ENCODE measurements around the gene ZBTB21. TPM values are rescaled to one million over a fixed set of nuclear protein-coding genes. Genes with fewer than 3 reads are reported as not detected.

Gene ZBTB21
- total and polyA plus RNA-seq, 2 of the 4 experiments (the other 2 are of a cell fraction): 6.8 to 12.0 TPM

DNA sequence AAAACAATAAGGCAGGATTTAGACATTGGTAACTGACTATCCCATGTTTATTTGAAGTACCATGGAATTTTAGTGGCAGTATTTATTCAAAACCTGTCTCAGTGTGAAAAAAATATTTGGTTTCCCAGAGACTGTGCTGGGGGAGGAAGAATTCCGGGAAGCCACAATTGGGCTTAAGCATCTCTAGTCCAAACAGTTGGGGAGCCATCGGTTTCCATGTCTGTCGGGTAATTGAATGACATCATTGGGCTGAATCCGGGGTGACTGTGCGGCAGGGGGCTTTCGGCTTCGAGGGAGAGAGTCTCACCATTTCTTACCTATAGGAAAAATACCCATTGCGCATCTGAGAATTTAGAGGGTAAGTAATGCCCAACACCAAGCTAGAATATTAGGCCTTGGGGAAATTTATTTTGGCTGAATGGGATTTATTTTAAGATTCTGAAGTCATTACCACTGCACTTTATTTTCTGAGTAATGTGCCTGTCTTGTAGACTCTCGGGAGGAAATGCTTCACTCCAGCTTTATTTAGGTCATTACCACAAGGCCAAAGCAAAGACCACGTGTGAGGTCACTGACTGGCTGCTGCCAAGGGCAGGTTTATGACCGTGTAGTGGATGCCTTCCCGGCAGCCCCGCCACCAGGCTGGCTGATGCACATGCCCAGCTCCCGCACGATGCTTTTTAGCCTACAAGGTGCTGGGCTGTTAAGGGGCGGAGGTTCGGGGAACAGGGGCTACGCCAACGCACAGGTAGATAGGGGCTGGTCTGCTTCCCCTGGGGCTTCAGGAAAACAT lies 37.9 kb upstream of the ZBTB21 start (continued):
- TF ChIP-seq SMC3 (IDR thresholded peaks at IDR 0.05; ENCODE audit: low read depth, low read length) (peak; percentile 18; the same call in 1 of the 2 replicates), CHD1 (IDR thresholded peaks at IDR 0.05; ENCODE audit: low read depth, low read length) (no peak), CEBPB (IDR thresholded peaks at IDR 0.05; ENCODE audit: low read depth, low read length) (0 out of 2 replicates have a peak, but pooled peaks have one; percentile 0)

DNA sequence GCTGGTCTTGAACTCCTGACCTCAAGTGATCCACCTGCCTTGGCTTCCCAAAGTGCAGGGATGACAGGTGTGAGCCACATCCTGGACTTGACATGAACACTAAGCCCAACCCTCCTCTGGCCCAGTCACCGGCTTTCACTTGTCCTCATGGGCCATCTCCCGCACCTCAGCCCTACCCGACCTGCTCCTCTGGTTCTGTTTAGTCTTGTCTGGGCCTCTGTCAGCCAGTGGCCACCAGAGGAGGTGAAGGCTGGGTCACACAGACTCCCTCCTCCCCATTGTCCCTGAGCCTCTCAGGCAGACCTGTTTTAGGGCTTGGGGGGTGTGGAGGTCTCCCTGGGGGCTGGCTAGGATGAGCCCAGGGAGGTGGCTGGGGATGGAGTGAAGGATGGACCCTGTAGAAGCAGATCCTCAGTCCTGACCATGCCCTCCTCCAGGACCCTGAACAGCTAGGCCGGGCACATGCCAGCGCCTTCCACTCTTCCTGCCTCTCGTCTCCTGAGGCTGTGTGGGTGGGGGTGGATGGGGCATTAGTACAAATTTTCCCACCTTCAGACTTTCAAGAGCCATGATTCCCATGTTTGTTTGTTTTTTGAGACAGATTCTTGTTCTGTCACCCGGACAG lies 34.8 kb upstream of the ZBTB21 start:
- CTCF ChIA-PET: interaction anchor here (0.6 kb wide), 1 partner anchor 73 kb away, joined by 3 read pairs; no protein-coding TSS in a partner anchor
- TF ChIP-seq, protein P1, sequence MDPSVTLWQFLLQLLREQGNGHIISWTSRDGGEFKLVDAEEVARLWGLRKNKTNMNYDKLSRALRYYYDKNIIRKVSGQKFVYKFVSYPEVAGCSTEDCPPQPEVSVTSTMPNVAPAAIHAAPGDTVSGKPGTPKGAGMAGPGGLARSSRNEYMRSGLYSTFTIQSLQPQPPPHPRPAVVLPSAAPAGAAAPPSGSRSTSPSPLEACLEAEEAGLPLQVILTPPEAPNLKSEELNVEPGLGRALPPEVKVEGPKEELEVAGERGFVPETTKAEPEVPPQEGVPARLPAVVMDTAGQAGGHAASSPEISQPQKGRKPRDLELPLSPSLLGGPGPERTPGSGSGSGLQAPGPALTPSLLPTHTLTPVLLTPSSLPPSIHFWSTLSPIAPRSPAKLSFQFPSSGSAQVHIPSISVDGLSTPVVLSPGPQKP (IDR thresholded peaks at IDR 0.05; ENCODE audit: borderline replicate concordance, low read depth, low read length): no peak
- no peak for TF ChIP-seq RCOR1 (IDR thresholded peaks at IDR 0.05; ENCODE audit: insufficient replicate concordance, low read length)
- no peak for TF ChIP-seq FOS (IDR thresholded peaks at IDR 0.05; ENCODE audit: low read depth, low read length)
- TF ChIP-seq MAFK (IDR thresholded peaks at IDR 0.05; ENCODE audit: low read depth, low read length): no peak
- no peak for TF ChIP-seq MAZ (IDR thresholded peaks at IDR 0.05; ENCODE audit: borderline replicate concordance, low read depth, low read length)
- no peak for TF ChIP-seq CHD1 (IDR thresholded peaks at IDR 0.05; ENCODE audit: low read depth, low read length)
- TF ChIP-seq, protein P2, sequence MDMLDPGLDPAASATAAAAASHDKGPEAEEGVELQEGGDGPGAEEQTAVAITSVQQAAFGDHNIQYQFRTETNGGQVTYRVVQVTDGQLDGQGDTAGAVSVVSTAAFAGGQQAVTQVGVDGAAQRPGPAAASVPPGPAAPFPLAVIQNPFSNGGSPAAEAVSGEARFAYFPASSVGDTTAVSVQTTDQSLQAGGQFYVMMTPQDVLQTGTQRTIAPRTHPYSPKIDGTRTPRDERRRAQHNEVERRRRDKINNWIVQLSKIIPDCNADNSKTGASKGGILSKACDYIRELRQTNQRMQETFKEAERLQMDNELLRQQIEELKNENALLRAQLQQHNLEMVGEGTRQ (IDR thresholded peaks at IDR 0.05; ENCODE audit: low read depth, low read length): no peak
- no peak for TF ChIP-seq POLR2A (IDR thresholded peaks at IDR 0.05; ENCODE audit: low read depth, low read length)
- no peak for TF ChIP-seq RAD21 (IDR thresholded peaks at IDR 0.05; ENCODE audit: low read length)
- POLR2A ChIA-PET (ENCODE audit: unreplicated experiment): interaction anchor here (0.6 kb wide), 1 partner anchor 88 kb away, joined by 13 read pairs; no protein-coding TSS in a partner anchor

More for the DNA sequence above, 34.8 kb upstream of the ZBTB21 start:
- no peak overlapping the region for H2AFZ ChIP-seq (replicated peaks; ENCODE audit: low read length, poor library complexity)
- no peak overlapping the region for H4K8ac ChIP-seq (ENCODE audit: low read depth in 2 of 2, low read length in 2 of 2)
- H4K91ac ChIP-seq (ENCODE audit: insufficient read depth, low read depth, low read length): peak overlapping the region; percentile 67
- no peak overlapping the region for H3K27ac ChIP-seq (ENCODE audit: insufficient read depth, low read length)
- intact Hi-C loops (cut with micrococcal nuclease): loop anchor here (5.0 kb wide), 1 partner anchor 33 kb away; the partner anchor contains the start of gene ZBTB21
- peak overlapping the region; percentile 72; the same call in 2 of the 3 replicates for H2BK15ac ChIP-seq (ENCODE audit: low read depth, low read length)
- H3K56ac ChIP-seq (ENCODE audit: extremely low read depth, insufficient read depth, low read length): no peak overlapping the region
- peak overlapping the region; percentile 76 for H3K4ac ChIP-seq (ENCODE audit: low read depth, low read length)
- no peak overlapping the region for H3K9ac ChIP-seq (ENCODE audit: low read depth, low read length)
- no peak for ATAC-seq (ENCODE audit: low read depth)
- 0 out of 2 replicates have a peak overlapping the region, but pooled peaks have one; percentile 42 for H3K14ac ChIP-seq (replicated peaks; ENCODE audit: low read depth, low read length)
- no peaks in the 10 kb centered on the region for H3K36me3 ChIP-seq (ENCODE audit: control insufficient read depth, insufficient read depth, low read length)
- dilution Hi-C loops (cut with HindIII; ENCODE audit: low sequenced_read_pairs, unreplicated experiment): no loop called here
- no peak overlapping the region for H3K23ac ChIP-seq (ENCODE audit: low read depth, low read length)
- H4K20me1 ChIP-seq (ENCODE audit: insufficient read depth, low read length): peaks cover 3% of the 10 kb centered on the region; the same call in 1 of the 2 replicates
- peaks cover 29% of the 10 kb centered on the region for H3K4me1 ChIP-seq (ENCODE audit: control insufficient read depth, insufficient read depth, low read length)
- 0 out of 2 replicates have a peak overlapping the region, but pooled peaks have one; percentile 7 for H4K5ac ChIP-seq (ENCODE audit: low read depth, low read length)
- no peak overlapping the region for H3K4me3 ChIP-seq (ENCODE audit: insufficient read depth, low read depth, low read length)
- BruUV-seq (replicated peaks): no TSS peak
- no peaks in the 10 kb centered on the region; the same call in 1 of the 2 replicates for H3K27me3 ChIP-seq (ENCODE audit: control insufficient read depth, insufficient read depth, low read length)
- peak overlapping the region; percentile 9 for H2BK5ac ChIP-seq (ENCODE audit: low read depth, low read length, poor library complexity, severe bottlenecking)
- H2AK5ac ChIP-seq (ENCODE audit: low read depth, low read length): peak overlapping the region; percentile 76
- no peaks in the 10 kb centered on the region for H3K9me3 ChIP-seq (ENCODE audit: control insufficient read depth, insufficient read depth, low read length)
- no peak overlapping the region for H2AK9ac ChIP-seq (replicated peaks; ENCODE audit: low read depth, low read length, poor library complexity)
- DNase-seq: no peak
- peak overlapping the region; percentile 4; the same call in 1 of the 2 replicates for H3K18ac ChIP-seq (ENCODE audit: low read depth, low read length)
- peaks cover 22% of the 10 kb centered on the region for H3K9me1 ChIP-seq (ENCODE audit: insufficient read depth, low read length)
- WGBS, 2 experiments (ENCODE audit: extremely low coverage in 2 of 2, insufficient read length in 1 of 2): no CpG with 5 or more reads among the region's 7 CpGs
- H3K4me2 ChIP-seq (ENCODE audit: low read depth, low read length): no peak overlapping the region
- H2BK120ac ChIP-seq (ENCODE audit: low read depth, low read length): peak overlapping the region; percentile 75
- peak overlapping the region; percentile 59; the same call in 1 of the 2 replicates for H2BK20ac ChIP-seq (ENCODE audit: low read depth, low read length)
- peaks cover 0 to 3% of the 10 kb centered on the region in 2 experiments; a peak in 2 of 4 replicates for H3K79me1 ChIP-seq (ENCODE audit: low read depth in 1 of 2, low read length in 2 of 2)
- in situ Hi-C loops (cut with MboI; ENCODE audit: low sequenced_read_pairs): no loop called here
